HG03460 (cell line): ENCODE data around the gene STX19.
"Not testable (repeated sequence)": the region's sequence is repeated elsewhere in the genome, so short reads cannot be mapped to it uniquely, and the experiment has no call there.

Source experiments
- ATAC-seq: cut with Tn5 transposase; IDR thresholded peaks from one replicate; pipeline ENCODE4 v1.9.1; 2021; ENCODE audit not compliant: unreplicated experiment

STX19 gene

GRCh38 chr3:94028093-94028837, at the start of gene STX19:
STX19 (minus strand) TSS chr3:94028597; CDS start chr3:94015269, 13,328 bp downstream.
- no peak for ATAC-seq

GRCh38 chr3:94076055-94076454, 47.7 kb upstream of the STX19 start:
- ATAC-seq, result no peak

GRCh38 chr3:94071713-94072284, 43.4 kb upstream of the STX19 start:
- ATAC-seq, result peak; percentile 88

- ATAC-seq, result peak; percentile 58
Observed at GRCh38 chr3:94070341-94070911, 42.0 kb upstream of the STX19 start.

GRCh38 chr3:94069194-94069813, 40.9 kb upstream of the STX19 start:
- ATAC-seq, result no peak

GRCh38 chr3:94066506-94067500, 38.4 kb upstream of the STX19 start:
- ATAC-seq, result no peak

GRCh38 chr3:94065819-94066480, 37.6 kb upstream of the STX19 start:
- no peak for ATAC-seq

- no peak for ATAC-seq
Observed at GRCh38 chr3:94065122-94065521, 36.7 kb upstream of the STX19 start.

GRCh38 chr3:94064243-94064860, 36.0 kb upstream of the STX19 start:
- ATAC-seq, result no peak

- no peak for ATAC-seq
Observed at GRCh38 chr3:94063496-94064119, 35.2 kb upstream of the STX19 start.

- ATAC-seq, result peak; percentile 93
Observed at GRCh38 chr3:94062513-94063404, 34.4 kb upstream of the STX19 start, which contains the start of the genes DHFR2 and NSUN3. DHFR2 (minus strand) TSS chr3:94062916; CDS start chr3:94061511, 1,405 bp downstream. NSUN3 (plus strand) TSS chr3:94063061; CDS start chr3:94063127, 66 bp downstream.

- ATAC-seq, result no peak
Observed at GRCh38 chr3:94061297-94061696, 32.9 kb upstream of the STX19 start.

GRCh38 chr3:94050546-94050945, 22.1 kb upstream of the STX19 start:
- ATAC-seq, result no peak

GRCh38 chr3:94049267-94049666, 20.9 kb upstream of the STX19 start:
- ATAC-seq, result no peak

GRCh38 chr3:94046533-94046932, 18.1 kb upstream of the STX19 start:
- ATAC-seq, result no peak

- ATAC-seq, result not testable (repeated sequence)
Observed at GRCh38 chr3:94044100-94044936, 15.9 kb upstream of the STX19 start.

- no peak for ATAC-seq
Observed at GRCh38 chr3:94043285-94043684, 14.9 kb upstream of the STX19 start.
